Left lobe of liver (tissue), 2 donors: Measurements from ENCODE around the gene OR7D2. TPM values are rescaled to one million over a fixed set of nuclear protein-coding genes. Genes with fewer than 3 reads are reported as not detected.

Experiments
- ATAC-seq: fragments of 200-7000 bp; cut with Tn5 transposase; one replicate; pipeline ENCODE4 v1.9.1; 2020; ENCODE audit warnings: mild to moderate bottlenecking, moderate library complexity
- DNase-seq: peaks from one replicate; pipeline ENCODE4 v3.0.0-alpha.2; 2020; ENCODE audit warnings: low spot score
- total RNA-seq: library from RNA; stranded (reverse); gene quantifications from one replicate; pipeline ENCODE4 v1.2.1, GENCODE V29; 2021
- donor health status: DM: no; HTN: no; CAD: no; lungs with moderate emphysema.
- donor health status: DM: no; HTN: yes; CAD: no.

The OR7D2 gene
- not detected for total RNA-seq

DNA sequence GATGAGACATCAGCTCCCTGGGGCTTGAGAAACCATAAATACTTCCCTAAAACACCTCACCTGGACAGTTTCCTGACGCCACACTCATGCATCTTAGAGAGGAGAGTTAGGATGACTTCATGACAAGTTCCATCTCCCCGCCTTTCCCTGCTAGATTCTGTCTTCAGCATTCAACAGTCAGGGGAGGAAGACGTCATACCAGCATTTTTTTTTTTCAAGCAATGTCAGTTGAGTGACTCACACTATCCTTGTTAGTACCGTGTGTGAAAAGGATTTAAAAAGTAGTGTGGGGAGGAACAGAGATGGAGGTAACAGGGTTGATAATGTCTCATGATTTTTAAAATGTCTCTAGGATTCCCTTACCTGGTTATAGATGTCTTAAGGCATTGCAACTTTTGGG lies at the start of gene OR7D2:
Gene OR7D2 (plus strand): TSS at position 79 of the 400 bp plus-strand sequence. CDS start 6,803 bp downstream, outside the sequence.
- DNase-seq (no peak), ATAC-seq (no peak)

DNA sequence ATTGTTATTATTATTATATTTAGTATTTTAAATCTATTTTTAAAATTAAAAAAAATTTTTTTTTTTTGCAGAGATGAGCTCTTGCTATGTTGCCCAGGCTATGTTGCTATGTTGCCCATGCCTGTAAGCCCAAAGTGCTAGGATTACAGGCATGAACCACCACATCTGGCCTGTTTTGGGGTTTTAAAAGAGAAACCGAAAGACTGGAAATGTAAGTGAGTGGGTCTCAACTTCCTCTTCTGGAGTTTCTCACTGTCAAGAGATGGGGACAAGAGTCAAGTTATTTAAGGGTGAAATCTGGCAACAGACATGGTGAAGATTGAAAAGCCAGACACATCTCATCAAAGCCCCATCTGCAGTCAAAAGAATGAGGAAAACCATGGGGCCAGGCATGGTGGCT lies 47.8 kb upstream of the OR7D2 start:
- ATAC-seq = no peak
- no peak for DNase-seq

DNA sequence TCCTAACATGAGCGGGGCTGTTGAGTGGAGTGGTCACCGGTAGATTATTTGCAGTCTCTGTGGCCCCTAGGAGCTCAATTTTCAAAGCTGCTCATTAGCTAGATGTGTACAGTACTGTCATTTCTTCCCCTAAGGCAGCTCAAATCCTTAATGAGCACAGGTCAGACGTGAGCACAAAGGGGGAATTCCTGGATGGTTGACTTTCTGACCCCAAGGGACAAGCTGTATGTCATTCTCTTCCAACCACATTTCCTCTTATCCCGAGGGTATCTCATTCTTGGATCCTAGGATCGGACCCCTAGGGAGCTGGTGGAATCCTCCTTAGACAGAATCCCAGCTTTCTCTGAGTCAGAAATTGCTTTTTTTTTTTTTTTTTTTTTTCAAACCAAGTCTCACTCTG lies 46.4 kb upstream of the OR7D2 start:
- DNase-seq (no peak), ATAC-seq (no peak)

GRCh38 chr19:9139609-9140158 lies 39.1 kb upstream of the OR7D2 start:
- DNase-seq = no peak
- ATAC-seq = peak; percentile 4

DNA sequence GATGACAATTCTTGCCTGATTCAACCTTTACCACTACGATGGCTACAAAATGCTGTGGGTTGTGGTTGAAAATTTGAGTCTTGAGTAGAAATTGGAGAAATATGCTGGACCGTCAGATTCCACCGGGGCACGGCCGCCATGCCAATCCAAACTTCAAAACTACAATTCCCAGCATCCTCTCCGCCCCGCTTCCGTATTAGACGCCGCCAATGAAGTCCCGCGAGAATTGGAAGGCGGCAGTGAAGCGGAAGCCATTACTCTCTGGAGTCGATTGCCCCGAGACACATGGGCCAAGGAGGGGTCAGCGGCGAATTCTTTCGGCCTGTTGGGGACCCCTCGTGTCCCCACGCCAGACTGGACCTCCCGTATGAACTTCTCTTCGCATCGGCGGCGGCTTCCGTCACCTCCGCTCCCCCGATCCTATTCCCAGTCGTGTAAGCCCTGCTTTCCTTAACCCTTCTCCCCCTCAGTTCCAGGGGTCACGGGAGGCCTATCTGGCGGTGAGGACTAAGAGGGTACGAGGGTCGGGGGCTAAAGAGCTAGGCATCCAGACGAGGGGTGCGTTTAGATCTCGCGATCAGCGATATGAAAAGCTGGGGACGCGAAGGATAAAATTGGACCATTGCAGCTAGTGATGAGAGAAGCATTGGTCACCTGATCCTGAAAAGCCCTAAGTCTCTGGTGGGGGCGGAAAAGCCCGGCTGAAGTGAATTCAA lies 38.5 kb upstream of the OR7D2 start, which contains the start of gene ZNF317:
Gene ZNF317 (plus strand): TSS at position 239 of the 716 bp plus-strand sequence. CDS start 15,620 bp downstream, outside the sequence.
- ATAC-seq (peak; percentile 96), DNase-seq (peak; percentile 92)

DNA sequence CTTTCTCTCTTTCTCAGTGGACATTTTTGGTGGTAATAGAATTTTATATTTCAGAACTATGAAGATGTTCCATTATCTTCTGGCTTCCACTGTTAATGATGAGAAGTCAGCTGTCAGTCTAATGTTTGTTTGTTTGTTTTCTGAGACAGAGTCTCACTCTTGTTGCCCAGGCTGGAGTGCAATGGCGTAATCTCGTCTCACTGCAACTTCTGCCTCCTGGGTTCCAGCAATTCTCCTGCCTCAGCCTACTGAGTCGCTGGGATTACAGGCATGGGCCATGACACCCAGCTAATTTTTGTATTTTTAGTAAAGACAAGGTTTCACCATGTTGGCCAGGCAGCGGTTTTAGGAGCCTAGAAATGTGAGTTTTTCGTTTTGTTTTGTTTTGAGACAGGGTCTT lies 33.9 kb upstream of the OR7D2 start:
- no peak for ATAC-seq

DNA sequence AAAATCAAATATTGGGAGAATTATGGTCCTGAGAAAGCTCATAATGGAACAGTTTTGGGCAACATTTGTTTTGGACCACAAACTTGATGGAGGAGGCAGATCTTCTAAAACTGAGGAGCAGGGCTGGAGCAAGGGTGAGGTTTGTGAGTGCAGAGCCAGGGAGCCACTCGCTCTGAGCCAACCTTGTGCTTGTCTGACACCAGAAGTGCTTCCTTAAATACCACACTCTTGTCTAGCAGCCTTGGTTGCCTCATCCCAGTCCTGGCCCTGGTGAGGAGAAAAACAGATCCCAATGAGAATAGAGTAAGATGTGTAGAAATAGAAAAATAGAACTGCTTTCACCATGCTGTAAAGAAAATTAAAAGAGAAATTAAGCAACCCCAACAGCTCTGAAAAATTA lies 31.9 kb upstream of the OR7D2 start:
- ATAC-seq = no peak
- no peak for DNase-seq

More for the DNA sequence above, 33.9 kb upstream of the OR7D2 start:
- DNase-seq = no peak

- ATAC-seq (no peak), DNase-seq (no peak)
Observed at GRCh38 chr19:9148697-9149096, 30.1 kb upstream of the OR7D2 start.

- DNase-seq (no peak), ATAC-seq (no peak)
Observed at GRCh38 chr19:9149997-9150396, 28.8 kb upstream of the OR7D2 start.

- no peak for ATAC-seq
- DNase-seq = no peak
Observed at GRCh38 chr19:9150650-9151049, 28.1 kb upstream of the OR7D2 start.

- DNase-seq = no peak
- ATAC-seq = no peak
Observed at GRCh38 chr19:9151367-9151766, 27.4 kb upstream of the OR7D2 start.

GRCh38 chr19:9155591-9155990 lies 23.2 kb upstream of the OR7D2 start:
- ATAC-seq (no peak), DNase-seq (no peak)

DNA sequence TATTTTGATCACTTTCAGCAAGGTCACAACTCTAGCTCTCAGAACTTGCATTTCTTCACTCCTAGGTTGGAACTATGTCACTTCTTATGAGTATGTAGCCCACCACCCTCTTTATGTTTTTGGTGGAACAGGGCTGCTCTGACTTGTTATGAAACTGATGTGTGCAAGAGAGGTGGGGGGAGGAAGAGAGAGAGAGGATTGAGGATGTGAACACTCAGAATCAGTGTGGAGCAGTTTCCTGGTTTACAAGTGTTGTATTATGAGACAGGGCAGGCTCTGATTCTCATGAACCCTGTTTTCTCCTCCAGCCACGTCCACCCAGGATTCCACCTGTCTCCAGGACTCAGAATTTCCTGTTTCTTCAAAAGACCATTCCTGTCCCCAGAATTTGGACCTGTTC lies 22.5 kb upstream of the OR7D2 start:
- no peak for DNase-seq
- no peak for ATAC-seq

DNA sequence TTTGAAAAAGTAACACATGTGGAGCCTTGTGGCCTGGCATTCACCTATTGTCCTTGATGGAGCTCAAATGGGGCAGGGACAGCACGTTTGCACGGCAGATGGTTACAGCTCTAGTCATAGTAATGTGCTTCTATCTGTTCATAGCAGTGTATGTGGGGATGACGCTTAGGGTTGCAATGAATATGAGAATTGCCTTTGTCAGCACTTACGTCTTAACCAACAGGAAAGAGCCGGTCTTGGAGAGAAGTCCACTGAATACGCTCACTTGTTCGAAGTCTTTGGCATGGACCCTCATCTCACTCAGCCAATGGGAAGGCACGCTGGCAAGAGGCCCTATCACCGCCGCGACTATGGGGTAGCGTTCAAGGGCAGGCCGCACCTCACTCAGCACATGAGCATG lies 18.9 kb upstream of the OR7D2 start:
- no peak for ATAC-seq

GRCh38 chr19:9161427-9161826 lies 17.4 kb upstream of the OR7D2 start:
- DNase-seq = no peak
- ATAC-seq = no peak

More for the DNA sequence above, 18.9 kb upstream of the OR7D2 start:
- DNase-seq = no peak

GRCh38 chr19:9165261-9165660 lies 13.5 kb upstream of the OR7D2 start:
- no peak for DNase-seq
- ATAC-seq = no peak

- DNase-seq = no peak
- ATAC-seq = no peak
Observed at GRCh38 chr19:9166846-9167245, 11.9 kb upstream of the OR7D2 start.

DNA sequence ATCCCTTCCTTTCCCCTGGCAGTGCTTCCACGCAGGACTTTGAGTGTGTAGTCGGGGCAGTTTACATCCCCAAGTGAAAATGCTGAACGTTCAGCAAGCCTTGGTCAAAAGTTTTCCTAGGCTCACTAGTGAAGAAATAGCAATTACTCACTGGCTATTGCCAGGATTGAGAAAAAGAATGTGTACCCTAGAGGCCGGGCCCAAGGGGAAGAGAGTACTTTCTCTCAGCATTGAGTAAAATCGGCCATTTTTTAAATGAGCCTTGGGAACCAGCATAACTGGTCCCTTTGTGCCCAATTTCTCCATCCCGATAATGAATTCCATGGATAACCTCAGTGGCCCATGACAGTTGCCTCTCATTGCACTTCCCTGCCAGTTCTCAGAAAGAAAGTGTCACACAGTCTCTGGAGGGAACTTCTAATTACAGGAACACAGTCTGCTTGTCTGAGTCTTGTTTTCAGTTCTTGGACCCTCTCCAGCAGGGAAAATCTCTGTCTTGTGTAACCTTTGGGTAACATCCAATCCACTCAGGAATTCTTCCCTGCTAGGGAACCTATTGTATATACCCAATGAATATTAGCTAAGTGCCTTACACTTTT lies 7.3 kb upstream of the OR7D2 start:
- no peak for ATAC-seq
- no peak for DNase-seq

GRCh38 chr19:9175326-9175725 lies 3.5 kb upstream of the OR7D2 start:
- no peak for ATAC-seq
- no peak for DNase-seq

GRCh38 chr19:9183000-9183399 lies 4.2 kb downstream of the OR7D2 start:
- ATAC-seq = no peak
- DNase-seq = no peak

DNA sequence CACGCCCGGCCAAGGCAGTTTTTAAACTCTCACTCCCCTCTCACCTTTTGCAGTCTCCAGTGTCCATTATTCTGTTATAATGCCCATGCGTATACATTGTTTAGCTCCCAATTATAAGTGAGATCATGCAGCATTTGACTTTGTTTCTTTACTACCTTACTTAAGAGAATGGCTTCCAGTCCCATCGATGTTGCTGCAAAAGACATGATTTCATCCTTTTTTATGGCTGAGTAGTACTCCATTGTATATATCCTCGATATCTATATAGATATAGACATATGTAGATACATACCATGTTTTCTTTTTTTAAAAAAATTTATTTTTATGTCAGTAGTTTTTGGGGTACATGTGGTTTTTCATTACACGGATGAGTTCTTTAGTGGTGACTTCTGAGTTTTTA lies 8.4 kb downstream of the OR7D2 start:
- ATAC-seq = no peak
- no peak for DNase-seq

- no peak for DNase-seq
- ATAC-seq = no peak
Observed at GRCh38 chr19:9189535-9189934, 10.8 kb downstream of the OR7D2 start.
